HepG2 (cell line): ENCODE measurements around the gene CBR4. TPM values are rescaled to one million over a fixed set of nuclear protein-coding genes. Genes with fewer than 3 reads are reported as not detected.
A peak's percentile ranks its signal among the peaks of the same experiment; 100 is the strongest.

Source experiments
- BATF2 ChIP-seq: sonication (generic); formaldehyde crosslinking; IDR thresholded peaks from 2 replicates; pipeline ENCODE4 v1.8.0; 2022; ENCODE audit warnings: mild to moderate bottlenecking, missing genetic modification reagents, moderate library complexity
- E2F2 ChIP-seq: sonication (generic); formaldehyde crosslinking; IDR thresholded peaks from 2 replicates; pipeline ENCODE4 v1.4.0; 2020; ENCODE audit warnings: missing genetic modification reagents, borderline replicate concordance
- E2F5 ChIP-seq: sonication (generic); formaldehyde crosslinking; conservative IDR thresholded peaks from 2 replicates; pipeline ENCODE4 v1.4.0; 2020; ENCODE audit warnings: missing genetic modification reagents
- HOXA3 ChIP-seq: sonication (generic); formaldehyde crosslinking; IDR thresholded peaks from 2 replicates; pipeline ENCODE4 v1.5.0; 2020; ENCODE audit warnings: missing genetic modification reagents
- JUND ChIP-seq: sonication (generic); formaldehyde crosslinking; IDR thresholded peaks from 2 replicates; pipeline ENCODE4 v1.8.0; 2022; ENCODE audit warnings: mild to moderate bottlenecking, missing genetic modification reagents
- NFE2L2 ChIP-seq: fragments of 150-350 bp; IDR thresholded peaks from 2 replicates; pipeline ENCODE4 v1.6.1; 2014; ENCODE audit warnings: low read length
- PRPF4 ChIP-seq: fragments of 200-400 bp; formaldehyde crosslinking; IDR thresholded peaks from 2 replicates; pipeline ENCODE4 v1.6.1; 2016; ENCODE audit warnings: low read length, low read depth; ENCODE audit not compliant: poor library complexity, severe bottlenecking
- RFX3 ChIP-seq: IDR thresholded peaks from 2 replicates; pipeline ENCODE4 v1.6.1; 2016; ENCODE audit warnings: missing biosample characterization, missing genetic modification reagents
- SOX13 ChIP-seq, 3 experiments: fragments of 450-650 bp in 1 of 3; sonication (generic) in 1 of 3; formaldehyde crosslinking in 1 of 3; IDR thresholded peaks in 2 of 3; conservative IDR thresholded peaks in 1 of 3; 2 replicates each; pipeline versions ENCODE4 v1.5.0 to v1.6.1; 2016 to 2020; ENCODE audit warnings: antibody characterized with exemption in 1 of 3, mild to moderate bottlenecking in 1 of 3, missing compliant biosample characterization in 1 of 3, missing genetic modification reagents in 1 of 3, moderate library complexity in 1 of 3
- SOX6 ChIP-seq, 2 experiments: fragments of 450-650 bp in 1 of 2; sonication (generic) in 1 of 2; formaldehyde crosslinking in 1 of 2; IDR thresholded peaks; 2 replicates each; pipeline versions ENCODE4 v1.4.0 to v1.6.1; 2017 to 2020; ENCODE audit warnings: antibody characterized with exemption in 1 of 2, mild to moderate bottlenecking in 1 of 2, missing genetic modification reagents in 1 of 2
- TMF1 ChIP-seq: sonication (generic); formaldehyde crosslinking; IDR thresholded peaks from 2 replicates; pipeline ENCODE4 v1.8.1; 2022; ENCODE audit warnings: low read depth, missing genetic modification reagents
- TRAFD1 ChIP-seq: sonication (generic); formaldehyde crosslinking; IDR thresholded peaks from 2 replicates; pipeline ENCODE4 v1.5.1; 2020; ENCODE audit warnings: missing genetic modification reagents, mild to moderate bottlenecking, borderline replicate concordance
- ZBTB26 ChIP-seq: IDR thresholded peaks from 2 replicates; pipeline ENCODE4 v1.6.1; 2016; ENCODE audit warnings: missing compliant biosample characterization, missing genetic modification reagents, borderline replicate concordance
- ZKSCAN8 ChIP-seq: IDR thresholded peaks from 2 replicates; pipeline ENCODE4 v1.6.1; 2016; ENCODE audit warnings: borderline replicate concordance, missing genetic modification reagents, missing compliant biosample characterization
- ZMAT3 ChIP-seq: sonication (generic); formaldehyde crosslinking; conservative IDR thresholded peaks from 2 replicates; pipeline ENCODE4 v1.7.0; 2021; ENCODE audit warnings: missing genetic modification reagents
- ZNF160 ChIP-seq: sonication (generic); formaldehyde crosslinking; IDR thresholded peaks from 2 replicates; pipeline ENCODE4 v1.8.0; 2022; ENCODE audit warnings: mild to moderate bottlenecking, inconsistent platforms, missing genetic modification reagents
- ZNF230 ChIP-seq: sonication (generic); formaldehyde crosslinking; IDR thresholded peaks from 2 replicates; pipeline ENCODE4 v1.4.0; 2020; ENCODE audit warnings: mild to moderate bottlenecking, missing genetic modification reagents
- ZNF292 ChIP-seq: sonication (generic); formaldehyde crosslinking; IDR thresholded peaks from 2 replicates; pipeline ENCODE4 v1.8.1; 2022; ENCODE audit warnings: mild to moderate bottlenecking, low read depth, missing genetic modification reagents, borderline replicate concordance
- ZNF598 ChIP-seq: sonication (generic); formaldehyde crosslinking; IDR thresholded peaks from 2 replicates; pipeline ENCODE4 v1.5.1; 2020; ENCODE audit warnings: mild to moderate bottlenecking, missing genetic modification reagents, borderline replicate concordance
- ZNF773 ChIP-seq: sonication (generic); formaldehyde crosslinking; IDR thresholded peaks from 2 replicates; pipeline ENCODE4 v1.4.0; 2020; ENCODE audit warnings: missing genetic modification reagents, borderline replicate concordance
- ZNF775 ChIP-seq: sonication (generic); formaldehyde crosslinking; IDR thresholded peaks from 2 replicates; pipeline ENCODE4 v1.4.0; 2020; ENCODE audit warnings: missing genetic modification reagents, mild to moderate bottlenecking, moderate library complexity, borderline replicate concordance
- ZNF780A ChIP-seq: sonication (generic); formaldehyde crosslinking; IDR thresholded peaks from 2 replicates; pipeline ENCODE4 v1.8.0; 2022; ENCODE audit warnings: mild to moderate bottlenecking, missing genetic modification reagents, moderate library complexity
- polyA plus RNA-seq, 8 experiments: library from polyadenylated mRNA; depleted of rRNA in 3 of 8; stranded (reverse) in 7 of 8; unstranded in 1 of 8; fragments of >200 nt; fragmentation: Illumina TruSeq in 4 of 8; extraction: Trizol in 4 of 8; gene quantifications; 2 replicates each; pipeline versions ENCODE4 v1.2.1 to v1.2.3, GENCODE V29; 2011 to 2016; ENCODE audit warnings: low read depth in 4 of 8, missing spikeins in 1 of 8, mixed read lengths in 1 of 8; ENCODE audit not compliant: insufficient read depth in 1 of 8
- total RNA-seq, 5 experiments: library from RNA; depleted of rRNA; stranded (reverse); fragments of >200 nt; fragmentation: Illumina TruSeq; extraction: Trizol; gene quantifications; 2 replicates each; pipeline ENCODE4 v1.2.3, GENCODE V29; 2016; ENCODE audit warnings: low read depth in 1 of 5

The CBR4 gene
- total and polyA plus RNA-seq, 2 of the 13 experiments (the other 11 are each of a cell fraction or from before 2014, with no cell fraction given) = 7.3 to 20.7 TPM

GRCh38 chr4:169010125-169011023, at the start of gene CBR4 (continued):
- TF ChIP-seq HOXA3 (peak; percentile 76; the same call in 1 of the 2 replicates), ZKSCAN8 (CRISPR knock-in tag) (0 out of 2 replicates have a peak, but pooled peaks have one; percentile 43), SOX13 (IDR thresholded peaks at IDR 0.05) (no peak), SOX13 (CRISPR knock-in tag; conservative IDR thresholded peaks at IDR 0.05 in 1 of 2, IDR thresholded peaks at IDR 0.05 in 1 of 2) (peak in 1 of 2 experiments; percentile 33; a peak in 2 of 4 replicates), SOX6 (IDR thresholded peaks at IDR 0.05) (no peak), SOX6 (CRISPR knock-in tag; IDR thresholded peaks at IDR 0.05) (peak; percentile 17; the same call in 1 of the 2 replicates), ZNF775 (CRISPR knock-in tag) (no peak), TMF1 (CRISPR knock-in tag) (no peak), ZNF780A (no peak), ZNF230 (CRISPR knock-in tag) (peak; percentile 69; the same call in 1 of the 2 replicates), ZMAT3 (CRISPR knock-in tag) (no peak), JUND (CRISPR knock-in tag) (no peak), ZBTB26 (0 out of 2 replicates have a peak, but pooled peaks have one; percentile 27), TRAFD1 (no peak), ZNF598 (CRISPR knock-in tag) (0 out of 2 replicates have a peak, but pooled peaks have one; percentile 55), E2F5 (CRISPR knock-in tag) (no peak), ZNF773 (no peak), PRPF4 (no peak), RFX3 (CRISPR knock-in tag) (no peak), NFE2L2 (no peak), E2F2 (CRISPR knock-in tag) (no peak), ZNF160 (CRISPR knock-in tag) (no peak), BATF2 (CRISPR knock-in tag) (no peak), ZNF292 (no peak)
